Measurements from ENCODE around the gene TACR2.

DNA sequence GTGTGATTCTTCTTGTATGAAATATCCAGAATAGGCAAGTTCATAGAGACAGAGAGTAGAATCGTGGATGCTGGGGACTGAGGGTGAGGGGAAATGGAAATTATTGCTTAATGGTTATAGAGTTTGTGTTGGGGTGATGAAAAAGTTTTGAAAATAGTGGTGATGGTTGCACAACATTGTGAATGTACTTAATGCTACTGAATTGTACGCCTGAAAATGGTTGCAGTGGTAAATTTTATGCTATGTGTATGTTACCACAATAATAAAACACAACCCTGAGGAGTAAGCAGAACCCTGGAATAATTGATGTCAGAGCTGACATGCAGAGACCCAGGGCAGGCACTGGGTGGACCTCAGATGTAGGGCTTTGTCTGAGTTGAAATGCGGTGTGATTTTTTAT, 57.6 kb downstream of the TACR2 start:
- TF ChIP-seq, protein P1, sequence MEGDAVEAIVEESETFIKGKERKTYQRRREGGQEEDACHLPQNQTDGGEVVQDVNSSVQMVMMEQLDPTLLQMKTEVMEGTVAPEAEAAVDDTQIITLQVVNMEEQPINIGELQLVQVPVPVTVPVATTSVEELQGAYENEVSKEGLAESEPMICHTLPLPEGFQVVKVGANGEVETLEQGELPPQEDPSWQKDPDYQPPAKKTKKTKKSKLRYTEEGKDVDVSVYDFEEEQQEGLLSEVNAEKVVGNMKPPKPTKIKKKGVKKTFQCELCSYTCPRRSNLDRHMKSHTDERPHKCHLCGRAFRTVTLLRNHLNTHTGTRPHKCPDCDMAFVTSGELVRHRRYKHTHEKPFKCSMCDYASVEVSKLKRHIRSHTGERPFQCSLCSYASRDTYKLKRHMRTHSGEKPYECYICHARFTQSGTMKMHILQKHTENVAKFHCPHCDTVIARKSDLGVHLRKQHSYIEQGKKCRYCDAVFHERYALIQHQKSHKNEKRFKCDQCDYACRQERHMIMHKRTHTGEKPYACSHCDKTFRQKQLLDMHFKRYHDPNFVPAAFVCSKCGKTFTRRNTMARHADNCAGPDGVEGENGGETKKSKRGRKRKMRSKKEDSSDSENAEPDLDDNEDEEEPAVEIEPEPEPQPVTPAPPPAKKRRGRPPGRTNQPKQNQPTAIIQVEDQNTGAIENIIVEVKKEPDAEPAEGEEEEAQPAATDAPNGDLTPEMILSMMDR (conservative IDR thresholded peaks at IDR 0.05 in 1 of 2, IDR thresholded peaks at IDR 0.05 in 1 of 2; ENCODE audit: low read depth in 1 of 2, low read length in 2 of 2) = no peak
- TF ChIP-seq EZH2 (IDR thresholded peaks at IDR 0.05; ENCODE audit: low read length, missing control alignments) = no peak
